ENCODE results near the gene TAF6L. TPM values are rescaled to one million over a fixed set of nuclear protein-coding genes. Genes with fewer than 3 reads are reported as not detected.

TAF6L gene
- total and polyA plus RNA-seq, 2 of the 8 experiments (the other 6 are each of a cell fraction or from before 2014, with no cell fraction given), result 24.8 to 31.9 TPM

DNA sequence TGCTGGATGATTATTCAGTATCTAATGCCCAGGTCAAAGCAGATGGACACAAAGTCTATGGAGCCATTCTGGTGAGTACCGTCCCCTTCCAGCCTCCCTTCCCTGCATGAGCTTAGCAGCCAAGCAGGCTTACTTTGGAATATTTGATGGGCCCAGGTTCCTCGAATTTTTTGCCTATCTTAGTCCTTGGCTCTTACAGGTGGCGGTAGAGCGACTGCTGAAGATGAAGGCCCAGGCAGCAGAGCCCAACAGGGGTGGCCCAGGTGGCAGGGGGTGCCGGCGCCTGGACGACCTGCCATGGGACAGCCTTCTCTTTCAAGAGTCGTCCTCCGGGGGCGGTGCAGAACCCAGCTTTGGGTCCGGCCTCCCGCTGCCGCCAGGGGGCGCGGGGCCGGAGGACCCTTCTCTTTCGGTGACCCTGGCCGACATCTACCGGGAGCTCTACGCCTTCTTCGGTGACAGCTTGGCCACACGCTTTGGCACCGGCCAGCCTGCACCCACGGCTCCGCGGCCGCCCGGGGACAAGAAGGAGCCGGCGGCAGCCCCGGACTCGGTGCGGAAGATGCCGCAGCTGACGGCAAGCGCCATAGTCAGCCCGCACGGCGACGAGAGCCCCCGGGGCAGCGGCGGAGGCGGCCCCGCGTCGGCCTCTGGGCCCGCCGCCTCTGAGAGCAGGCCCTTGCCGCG, 15.3 kb downstream of the TAF6L start (continued):
- TF ChIP-seq CBX8 (IDR thresholded peaks at IDR 0.05; ENCODE audit: borderline replicate concordance, low read depth, low read length) (no peak), ASH2L (IDR thresholded peaks at IDR 0.05; ENCODE audit: low read length) (no peak), SP1 (IDR thresholded peaks at IDR 0.05; ENCODE audit: low read depth, low read length) (no peak), EGR1 (IDR thresholded peaks at IDR 0.05; ENCODE audit: borderline replicate concordance, low read depth, low read length) (0 out of 2 replicates have a peak, but pooled peaks have one; percentile 42), TAF7 (optimal IDR thresholded peaks at IDR 0.05; ENCODE audit: borderline replicate concordance, low read depth, low read length) (peak; percentile 92), POU5F1 (IDR thresholded peaks at IDR 0.05; ENCODE audit: low read depth, low read length) (no peak), USF2 (IDR thresholded peaks at IDR 0.05; ENCODE audit: low read length) (no peak), RNF2 (IDR thresholded peaks at IDR 0.05; ENCODE audit: borderline replicate concordance, low read depth, low read length, missing control alignments, poor library complexity, severe bottlenecking) (no peak), SIRT6 (IDR thresholded peaks at IDR 0.05; ENCODE audit: low read length) (no peak), SAP30 (IDR thresholded peaks at IDR 0.05; ENCODE audit: insufficient read depth, insufficient replicate concordance, low read length) (no peak), SP4 (IDR thresholded peaks at IDR 0.05; ENCODE audit: low read length) (0 out of 2 replicates have a peak, but pooled peaks have one; percentile 43), RAD21 (IDR thresholded peaks at IDR 0.05 in 1 of 2, conservative IDR thresholded peaks at IDR 0.05 in 1 of 2; ENCODE audit: low read depth in 2 of 2, low read length in 2 of 2) (peak; percentile 48 to 60), BCL11A (IDR thresholded peaks at IDR 0.05; ENCODE audit: low read depth in 2 of 2, low read length in 2 of 2) (no peak), BACH1 (IDR thresholded peaks at IDR 0.05; ENCODE audit: low read length) (no peak), TAF1 (IDR thresholded peaks at IDR 0.05; ENCODE audit: low read depth, low read length) (peak; percentile 45; the same call in 1 of the 2 replicates), TEAD4 (IDR thresholded peaks at IDR 0.05; ENCODE audit: low read depth, low read length) (no peak), CEBPB (IDR thresholded peaks at IDR 0.05; ENCODE audit: low read depth, low read length) (no peak; the same call in 1 of the 2 replicates), SIN3A (conservative IDR thresholded peaks at IDR 0.05 in 1 of 2, IDR thresholded peaks at IDR 0.05 in 1 of 2; ENCODE audit: low read depth in 1 of 2, low read length in 2 of 2) (peak; percentile 89 to 91; a peak in 3 of 4 replicates), BRCA1 (IDR thresholded peaks at IDR 0.05; ENCODE audit: low read depth, low read length) (no peak), RFX5 (IDR thresholded peaks at IDR 0.05; ENCODE audit: borderline replicate concordance, low read depth, low read length) (no peak), CHD1 (IDR thresholded peaks at IDR 0.05; ENCODE audit: low read depth, low read length) (no peak)

All from H1 (cell line).